Stimulated activated CD4-positive, alpha-beta T cell treated with anti-CD3 and anti-CD28 coated beads, Interleukin-12 subunit alpha, Interleukin-12 subunit beta, amount 100 ng/mL, for 48 hours (primary cell): ENCODE data around the gene SPEG.

Experiments used
- DNase-seq, 3 donors: peaks; one replicate each; pipeline ENCODE4 v3.0.0-alpha.2; 2020; ENCODE audit warnings: low read depth in 2 of 3, low spot score in 1 of 3

The SPEG gene

DNA sequence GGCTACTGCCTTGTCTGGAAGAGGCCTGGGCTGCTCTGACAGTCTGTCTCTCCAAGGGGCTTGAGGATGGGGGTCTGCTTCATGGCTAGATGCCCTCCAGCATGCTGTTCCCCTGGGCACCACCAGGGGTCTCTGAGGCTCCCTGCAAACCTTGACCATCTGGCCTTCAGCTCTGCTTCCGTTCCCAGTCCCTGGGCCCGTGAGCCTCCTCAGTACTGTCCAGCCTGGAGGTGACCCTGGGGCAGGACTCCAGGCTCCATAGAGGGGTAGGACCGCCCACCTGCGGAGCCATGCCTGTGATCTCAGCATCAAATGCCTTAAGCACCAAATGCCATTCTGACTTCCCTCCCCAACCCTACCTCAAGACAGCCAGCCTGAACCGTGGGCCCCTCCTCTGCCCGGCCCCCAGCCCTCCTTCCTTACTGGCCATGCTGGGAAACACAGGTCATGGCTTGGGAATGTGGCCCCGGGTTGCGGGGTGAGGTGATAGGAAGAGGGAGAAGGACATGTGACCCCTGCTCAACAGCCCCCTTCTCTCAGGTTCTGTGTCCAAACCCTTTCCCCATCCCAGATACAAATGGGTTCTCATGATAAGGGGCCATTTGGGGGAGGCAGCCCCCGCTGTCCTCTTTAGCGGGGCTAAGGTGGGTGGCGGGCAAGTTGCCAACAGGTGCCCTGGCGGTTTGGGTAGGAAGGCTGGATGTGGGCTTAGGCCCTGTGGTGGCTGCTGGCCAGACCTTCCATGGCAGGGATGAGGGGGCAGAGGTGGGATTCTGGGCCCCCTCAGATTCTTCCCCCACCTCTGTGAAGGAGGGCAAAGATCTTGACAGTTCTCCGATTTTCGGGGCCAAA, 25.0 kb downstream of the SPEG start:
- DNase-seq = peak in 1 of 3 donors; percentile 24

DNA sequence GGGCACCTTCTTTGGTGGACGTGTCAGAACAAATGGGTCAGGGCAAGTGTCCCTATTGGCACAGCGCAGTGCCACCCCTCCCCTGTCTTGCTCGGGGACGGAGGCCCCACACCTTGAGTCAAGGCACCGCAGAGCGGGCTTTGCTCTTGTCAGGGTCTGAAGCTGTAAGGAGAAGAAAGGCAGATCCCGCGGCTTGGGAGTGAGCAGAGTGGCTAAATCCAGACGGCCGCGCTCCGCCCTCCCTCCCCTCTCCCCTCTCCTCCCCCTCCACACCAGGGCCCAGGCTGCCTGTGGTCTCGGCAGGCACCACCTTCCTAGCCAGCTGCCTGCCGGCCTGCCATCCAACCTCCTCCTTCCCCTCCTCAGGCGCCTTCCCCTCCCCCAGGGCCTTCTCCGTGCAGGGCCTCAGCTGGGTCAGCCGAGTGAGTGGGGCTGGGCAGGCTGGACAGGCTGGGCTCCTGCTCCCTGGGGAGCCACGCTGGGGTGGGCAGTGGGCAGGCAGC, 25.8 kb downstream of the SPEG start:
- DNase-seq = no peak

DNA sequence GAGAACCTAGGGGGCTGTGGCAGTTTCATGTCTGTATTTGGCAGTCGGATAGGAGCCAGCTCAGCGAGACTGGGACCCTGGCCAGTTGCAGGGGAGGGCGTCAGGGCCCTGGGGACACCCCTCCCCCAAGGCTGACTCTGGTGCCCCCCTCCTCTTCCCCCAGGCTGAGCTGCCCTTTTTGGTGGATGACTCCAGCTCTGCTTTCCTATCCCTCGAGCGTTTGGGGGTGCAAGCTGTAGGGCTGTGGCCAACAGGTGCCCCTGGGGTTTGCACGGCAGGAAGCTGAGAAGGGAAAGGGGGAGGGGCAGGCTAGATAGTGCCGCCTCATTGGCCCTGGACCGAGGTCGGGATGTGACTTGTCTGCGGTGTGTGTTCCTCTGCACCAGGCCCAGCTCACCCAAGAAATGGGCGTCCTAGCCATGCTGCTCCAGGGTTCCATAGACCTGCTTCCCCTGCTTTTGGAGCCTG, 26.4 kb downstream of the SPEG start:
- DNase-seq = no peak

DNA sequence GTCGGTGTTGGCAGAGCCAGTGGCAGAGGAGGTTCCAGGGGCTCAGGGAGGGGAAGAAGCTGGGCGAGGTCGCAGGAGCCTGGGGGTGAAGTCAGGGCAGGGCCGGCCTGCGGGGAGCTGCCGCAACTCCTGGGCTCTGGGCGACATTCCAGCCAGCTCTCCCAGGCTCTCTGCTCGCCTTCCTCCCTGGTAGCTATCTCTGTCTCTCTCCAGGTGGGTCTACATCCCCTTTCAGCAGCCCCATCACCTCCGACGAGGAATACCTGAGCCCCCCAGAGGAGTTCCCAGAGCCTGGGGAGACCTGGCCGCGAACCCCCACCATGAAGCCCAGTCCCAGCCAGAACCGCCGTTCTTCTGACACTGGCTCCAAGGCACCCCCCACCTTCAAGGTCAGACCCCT, 27.0 kb downstream of the SPEG start:
- DNase-seq = no peak

DNA sequence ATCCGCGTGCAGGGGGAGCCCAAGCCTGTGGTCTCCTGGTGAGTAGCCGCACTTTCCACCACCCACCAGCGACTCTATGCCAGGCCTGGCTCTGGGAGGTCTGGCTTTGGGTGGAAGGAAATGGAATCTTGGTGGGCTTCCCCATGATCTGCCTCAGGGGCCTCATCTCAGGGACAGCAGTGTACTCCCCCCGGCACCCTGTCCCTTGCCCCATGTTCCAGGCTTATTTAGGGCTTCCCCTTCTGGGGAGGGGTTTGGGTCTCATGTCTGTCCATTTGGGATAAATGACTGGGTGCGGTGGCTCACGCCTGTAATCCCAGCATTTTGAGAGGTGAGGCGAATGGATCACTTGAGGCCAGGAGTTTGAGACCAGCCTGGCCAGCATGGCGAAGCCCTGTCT, 27.7 kb downstream of the SPEG start:
- DNase-seq = no peak

DNA sequence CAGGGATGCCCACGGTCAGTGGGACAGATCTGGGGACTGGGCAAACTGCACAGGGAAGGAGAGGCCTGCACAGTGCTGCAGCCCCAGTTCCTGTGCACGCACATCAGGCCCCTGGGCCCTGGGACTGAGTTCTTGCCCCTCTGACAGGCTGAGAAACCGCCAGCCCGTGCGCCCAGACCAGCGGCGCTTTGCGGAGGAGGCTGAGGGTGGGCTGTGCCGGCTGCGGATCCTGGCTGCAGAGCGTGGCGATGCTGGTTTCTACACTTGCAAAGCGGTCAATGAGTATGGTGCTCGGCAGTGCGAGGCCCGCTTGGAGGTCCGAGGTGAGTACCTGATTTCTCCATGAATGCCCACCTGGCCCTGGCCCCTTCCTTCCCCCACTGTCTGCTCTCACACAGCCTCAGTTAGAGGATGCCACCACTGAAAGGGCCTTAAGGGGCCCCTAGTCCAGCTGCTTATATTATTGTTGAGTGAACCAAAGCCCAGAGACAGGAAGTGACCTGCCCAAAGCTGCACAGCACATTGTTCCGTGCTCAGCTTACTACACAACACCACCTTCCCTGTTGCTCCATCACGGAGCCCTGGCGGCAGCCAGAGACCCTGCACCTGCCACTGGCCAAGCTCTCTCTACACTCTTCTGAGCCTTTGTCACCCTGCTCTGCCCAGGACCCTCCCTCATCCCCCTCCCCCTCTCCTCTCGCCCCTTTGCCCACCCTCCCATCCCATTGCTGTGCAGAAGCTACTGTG, 29.8 kb downstream of the SPEG start:
- DNase-seq = no peak

DNA sequence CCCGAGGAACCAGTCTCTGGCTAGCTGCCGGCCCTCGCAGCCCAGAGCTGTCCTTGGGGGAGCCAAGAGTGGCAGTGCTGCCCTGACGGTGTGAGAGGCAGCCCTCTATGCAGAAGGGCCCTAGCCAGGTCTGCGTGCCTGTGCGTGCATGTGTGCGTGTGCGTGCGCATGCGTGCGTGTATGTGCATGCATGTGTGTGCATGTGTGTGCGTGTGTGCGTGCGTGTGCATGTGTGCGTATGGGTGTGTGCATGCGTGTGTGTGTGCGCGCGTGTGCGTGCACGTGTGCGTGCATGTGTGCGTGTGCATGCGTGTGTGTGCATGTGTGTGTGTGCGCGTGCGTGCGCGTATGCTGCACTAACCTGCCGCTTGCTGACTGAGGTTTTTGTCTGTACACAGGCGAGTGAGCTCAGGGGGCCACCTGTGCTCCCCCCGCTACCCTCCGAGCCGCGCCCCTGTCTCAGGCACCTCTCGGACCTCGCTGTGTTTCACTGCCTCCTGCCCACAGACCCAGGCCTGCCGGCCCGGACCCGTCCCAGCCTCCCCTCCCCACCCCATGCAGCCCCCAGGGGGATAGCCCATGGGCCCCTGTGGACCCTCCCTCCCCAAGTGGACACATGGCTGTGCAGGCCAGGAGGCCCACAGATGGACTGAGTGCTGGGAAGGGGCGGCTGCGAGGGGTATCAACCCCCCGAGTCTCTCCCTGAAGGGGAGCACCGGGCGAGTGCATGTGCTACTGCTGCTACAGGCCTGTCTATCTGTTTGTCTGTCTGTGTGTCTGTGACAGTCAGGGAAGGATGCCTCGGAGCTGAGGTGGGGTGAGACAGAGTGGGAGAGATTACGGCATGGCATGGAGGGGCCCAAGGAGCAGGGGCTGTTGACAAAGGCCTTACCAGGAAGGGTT, 31.3 kb downstream of the SPEG start:
- DNase-seq = no peak

DNA sequence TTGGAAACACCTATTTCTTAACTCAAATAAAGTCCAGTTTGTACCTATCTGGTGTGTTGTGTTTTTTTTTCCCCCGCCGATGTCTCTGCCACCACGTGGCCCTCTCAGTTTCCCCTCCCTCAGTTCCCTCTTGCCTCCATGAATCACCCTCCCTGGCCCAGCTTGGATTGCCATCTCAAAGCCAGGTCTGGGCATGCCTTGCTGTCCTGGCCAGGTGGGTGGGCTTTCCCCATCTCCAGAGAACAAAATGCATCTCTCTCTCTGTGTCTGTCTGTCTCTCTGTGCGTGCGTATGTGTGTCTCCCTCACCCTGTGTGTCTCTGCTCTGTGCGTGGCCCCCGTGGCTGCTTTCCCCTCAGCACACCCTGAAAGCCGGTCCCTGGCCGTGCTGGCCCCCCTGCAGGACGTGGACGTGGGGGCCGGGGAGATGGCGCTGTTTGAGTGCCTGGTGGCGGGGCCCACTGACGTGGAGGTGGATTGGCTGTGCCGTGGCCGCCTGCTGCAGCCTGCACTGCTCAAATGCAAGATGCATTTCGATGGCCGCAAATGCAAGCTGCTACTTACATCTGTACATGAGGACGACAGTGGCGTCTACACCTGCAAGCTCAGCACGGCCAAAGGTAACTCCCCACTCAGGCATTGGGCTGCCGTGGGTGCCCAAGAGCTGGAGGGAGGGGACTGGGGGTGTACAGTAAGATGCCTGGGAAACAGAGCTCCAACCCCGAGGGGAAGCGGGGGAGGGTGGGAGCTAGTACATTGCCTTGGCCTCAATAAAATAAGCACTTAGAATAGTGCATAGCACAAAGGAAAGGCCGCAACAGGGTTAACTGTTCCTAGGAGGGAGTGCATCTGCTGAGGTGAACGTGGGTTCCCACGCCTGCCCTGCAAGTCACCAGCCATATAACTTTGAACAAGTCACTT, 32.4 kb downstream of the SPEG start:
- no peak for DNase-seq

DNA sequence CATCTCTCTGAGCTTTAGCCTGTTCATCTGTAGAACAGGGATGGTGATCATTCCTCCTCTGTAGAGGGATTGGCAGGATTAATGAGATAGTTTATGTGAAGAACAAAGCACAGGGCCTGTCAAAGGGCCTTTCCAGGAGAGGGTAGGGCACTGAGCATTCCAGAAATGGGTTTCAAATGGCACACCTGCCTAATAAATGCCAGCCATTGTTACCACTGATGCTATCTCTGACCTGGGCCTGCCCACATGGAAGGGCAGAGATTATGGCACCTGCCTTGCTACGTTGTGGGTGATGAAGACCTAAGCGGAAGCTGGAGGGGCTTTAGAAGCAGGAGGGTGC, 33.1 kb downstream of the SPEG start:
- DNase-seq = no peak

DNA sequence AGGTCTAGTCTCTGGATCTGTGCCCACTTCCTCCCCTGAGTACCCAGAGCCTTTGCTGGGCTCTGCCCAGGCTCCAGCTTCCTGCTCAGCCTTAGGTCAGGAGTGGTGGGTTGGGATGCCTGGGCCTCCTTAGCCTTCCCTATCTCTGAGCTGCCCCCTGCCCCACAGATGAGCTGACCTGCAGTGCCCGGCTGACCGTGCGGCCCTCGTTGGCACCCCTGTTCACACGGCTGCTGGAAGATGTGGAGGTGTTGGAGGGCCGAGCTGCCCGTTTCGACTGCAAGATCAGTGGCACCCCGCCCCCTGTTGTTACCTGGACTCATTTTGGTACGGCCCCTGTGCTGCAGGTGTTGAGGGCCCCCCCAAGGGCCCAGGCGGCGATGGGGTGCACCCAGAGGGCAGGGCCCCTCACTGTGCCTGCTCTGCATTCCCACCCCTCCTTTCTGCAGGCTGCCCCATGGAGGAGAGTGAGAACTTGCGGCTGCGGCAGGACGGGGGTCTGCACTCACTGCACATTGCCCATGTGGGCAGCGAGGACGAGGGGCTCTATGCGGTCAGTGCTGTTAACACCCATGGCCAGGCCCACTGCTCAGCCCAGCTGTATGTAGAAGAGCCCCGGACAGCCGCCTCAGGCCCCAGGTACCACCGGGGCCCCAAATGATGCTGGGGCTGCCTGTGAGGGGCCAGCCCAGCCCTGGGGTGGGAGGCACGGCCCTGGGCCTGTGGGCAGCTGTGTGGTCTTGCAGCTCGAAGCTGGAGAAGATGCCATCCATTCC, 34.0 kb downstream of the SPEG start:
- DNase-seq = no peak

DNA sequence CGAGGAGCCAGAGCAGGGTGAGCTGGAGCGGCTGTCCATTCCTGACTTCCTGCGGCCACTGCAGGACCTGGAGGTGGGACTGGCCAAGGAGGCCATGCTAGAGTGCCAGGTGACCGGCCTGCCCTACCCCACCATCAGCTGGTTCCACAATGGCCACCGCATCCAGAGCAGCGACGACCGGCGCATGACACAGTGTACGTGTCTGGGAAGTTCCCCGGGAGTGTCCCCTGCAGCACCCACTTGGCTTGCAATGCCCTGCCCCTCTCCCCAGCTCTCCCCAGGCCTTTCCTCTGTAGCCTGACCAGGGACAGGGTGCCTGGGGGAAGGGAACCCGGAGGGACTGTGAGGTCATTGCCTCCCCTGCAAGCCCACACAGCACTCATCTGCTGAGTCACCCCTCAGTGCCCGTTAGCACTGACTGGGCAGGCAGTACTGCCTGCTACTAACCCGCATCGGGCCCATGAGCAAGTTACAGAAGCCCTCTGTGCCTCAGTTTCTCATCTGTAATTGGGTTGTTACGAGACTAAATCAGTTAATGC, 34.6 kb downstream of the SPEG start:
- DNase-seq = no peak

DNA sequence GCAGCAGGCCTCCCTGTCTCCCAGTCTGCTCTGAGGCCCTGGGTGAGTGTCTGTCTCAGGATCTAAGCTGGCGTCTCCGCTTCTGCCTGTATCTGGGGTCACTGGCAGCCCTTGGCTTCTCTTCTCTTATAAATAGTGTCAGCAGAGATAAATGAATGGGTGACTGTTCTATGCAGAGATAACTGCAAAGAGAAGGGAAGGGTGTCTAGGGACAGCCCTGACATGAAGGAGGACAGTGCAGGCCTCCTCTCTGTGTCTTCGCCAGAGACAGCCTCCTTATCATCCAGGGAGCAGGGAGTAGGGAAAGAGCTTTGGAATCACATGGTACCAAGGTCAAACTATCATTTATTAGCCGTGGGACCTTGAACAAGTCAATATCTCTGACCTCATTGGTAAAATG, 35.8 kb downstream of the SPEG start:
- no peak for DNase-seq

DNA sequence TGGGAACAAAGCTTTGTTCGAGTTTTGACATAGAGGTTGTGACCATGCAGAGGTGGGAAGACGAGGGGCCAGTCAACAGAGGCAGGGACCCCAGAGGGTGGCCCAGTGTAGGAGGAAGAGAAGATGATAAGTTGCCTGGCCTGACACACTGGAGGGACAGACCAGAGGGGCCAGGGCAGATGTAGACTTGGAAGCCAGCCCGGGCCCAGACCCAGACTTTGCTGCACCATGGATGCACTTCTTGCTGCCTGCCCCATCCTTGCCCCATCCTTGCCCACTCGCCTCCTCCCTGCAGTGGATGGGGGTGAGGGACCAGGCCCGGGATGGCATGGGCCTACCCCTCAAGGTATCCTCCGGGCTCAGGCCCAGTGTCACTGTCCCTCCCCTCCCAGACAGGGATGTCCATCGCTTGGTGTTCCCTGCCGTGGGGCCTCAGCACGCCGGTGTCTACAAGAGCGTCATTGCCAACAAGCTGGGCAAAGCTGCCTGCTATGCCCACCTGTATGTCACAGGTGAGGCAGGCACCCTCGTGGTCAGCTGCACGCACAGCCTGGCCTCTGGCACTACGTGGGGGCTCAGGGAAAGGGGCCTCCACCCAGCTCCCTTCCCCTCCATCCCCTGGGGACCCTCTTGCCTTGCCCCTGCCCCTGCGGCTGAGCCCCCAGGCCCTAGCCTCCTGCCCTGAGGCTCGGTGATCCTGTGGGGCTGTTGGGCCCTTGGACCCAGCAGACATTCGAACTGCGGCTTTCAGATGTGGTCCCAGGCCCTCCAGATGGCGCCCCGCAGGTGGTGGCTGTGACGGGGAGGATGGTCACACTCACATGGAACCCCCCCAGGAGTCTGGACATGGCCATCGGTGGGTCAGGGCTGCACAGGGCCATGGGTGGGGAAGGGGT, 37.1 kb downstream of the SPEG start:
- DNase-seq = no peak

DNA sequence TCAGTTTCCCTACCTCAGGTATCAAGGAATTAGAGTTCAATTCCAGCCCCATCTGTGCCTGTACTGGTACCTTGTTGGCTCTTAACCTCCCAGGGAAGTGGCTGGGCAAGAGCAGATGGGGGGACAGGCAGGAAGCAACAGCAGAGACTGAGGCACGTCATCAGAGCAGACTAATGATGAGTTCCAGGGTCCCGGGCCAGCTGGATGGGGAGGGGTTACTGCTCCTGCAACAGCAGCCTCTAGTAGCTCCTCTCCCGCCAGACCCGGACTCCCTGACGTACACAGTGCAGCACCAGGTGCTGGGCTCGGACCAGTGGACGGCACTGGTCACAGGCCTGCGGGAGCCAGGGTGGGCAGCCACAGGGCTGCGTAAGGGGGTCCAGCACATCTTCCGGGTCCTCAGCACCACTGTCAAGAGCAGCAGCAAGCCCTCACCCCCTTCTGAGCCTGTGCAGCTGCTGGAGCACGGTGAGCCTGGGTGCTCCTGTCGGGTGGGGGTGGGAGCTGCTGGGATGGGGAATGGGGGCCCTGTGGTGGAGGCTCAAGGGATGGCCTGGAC, 38.1 kb downstream of the SPEG start:
- DNase-seq = no peak

DNA sequence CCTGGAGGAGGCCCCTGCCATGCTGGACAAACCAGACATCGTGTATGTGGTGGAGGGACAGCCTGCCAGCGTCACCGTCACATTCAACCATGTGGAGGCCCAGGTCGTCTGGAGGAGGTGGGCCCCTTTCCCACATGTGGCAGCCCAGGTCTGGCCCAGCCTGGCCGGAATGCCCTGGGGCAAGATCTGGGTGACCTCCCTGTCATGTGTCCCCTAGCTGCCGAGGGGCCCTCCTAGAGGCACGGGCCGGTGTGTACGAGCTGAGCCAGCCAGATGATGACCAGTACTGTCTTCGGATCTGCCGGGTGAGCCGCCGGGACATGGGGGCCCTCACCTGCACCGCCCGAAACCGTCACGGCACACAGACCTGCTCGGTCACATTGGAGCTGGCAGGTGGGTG, 38.9 kb downstream of the SPEG start:
- DNase-seq = no peak

DNA sequence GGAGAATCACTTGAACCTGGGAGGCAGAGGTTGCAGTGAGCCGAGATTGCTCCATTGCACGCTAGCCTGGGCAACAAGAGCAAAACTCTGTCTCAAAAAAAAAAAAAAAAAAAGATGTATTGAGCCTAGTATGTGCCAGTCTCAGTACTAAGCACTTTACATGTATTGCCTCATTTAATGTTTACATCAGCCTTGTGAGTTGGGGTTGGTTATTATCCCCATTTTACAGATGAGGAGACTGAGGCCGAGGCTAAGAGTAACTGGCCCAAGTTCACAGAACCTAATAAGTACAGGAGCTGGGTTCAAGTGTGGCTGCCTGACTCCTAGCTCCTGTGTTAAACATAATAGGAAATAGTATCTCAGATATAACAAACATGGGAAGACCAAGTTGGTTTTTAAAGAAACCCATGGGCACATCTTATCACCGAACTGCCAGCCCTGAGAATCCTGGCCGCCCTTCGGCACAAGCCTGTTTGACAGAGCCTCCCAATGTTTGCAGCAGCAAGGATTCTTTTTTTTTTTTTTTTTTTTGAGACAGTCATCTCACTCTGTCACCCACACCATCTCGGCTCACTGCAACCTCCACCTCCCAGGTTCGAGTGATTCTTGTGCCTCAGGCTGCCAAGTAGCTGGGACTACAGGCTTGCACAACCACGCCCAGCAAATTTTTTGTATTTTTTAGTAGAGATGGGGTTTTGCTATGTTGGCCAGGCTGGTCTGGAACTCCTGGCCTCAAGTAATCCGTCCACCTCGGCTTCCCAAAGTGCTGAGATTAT, 39.8 kb downstream of the SPEG start:
- no peak for DNase-seq

DNA sequence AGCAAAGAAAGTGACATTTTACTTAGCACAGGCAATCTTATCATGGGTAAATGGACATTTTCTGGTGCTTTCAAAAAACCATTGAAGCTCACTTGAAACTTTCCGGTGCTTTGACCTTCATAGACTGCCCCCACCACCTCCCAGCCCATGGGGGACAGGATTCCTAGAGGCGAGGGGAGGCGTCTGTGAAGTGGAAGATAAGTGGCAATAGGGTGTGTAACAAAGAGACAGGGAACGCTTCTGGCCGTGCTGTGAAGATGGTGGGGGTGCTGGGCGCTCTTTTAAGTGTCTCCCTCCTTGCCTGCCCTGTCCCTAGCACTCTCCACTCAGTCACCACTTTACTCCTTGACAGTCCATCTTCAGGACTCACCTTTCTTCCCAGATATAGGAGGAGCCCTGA, 40.6 kb downstream of the SPEG start:
- no peak for DNase-seq
